ENCODE data around the gene LGALS3.

GRCh38 chr14:55130196-55130550, 1.1 kb downstream of the LGALS3 start:
- TF ChIP-seq POLR2A (IDR thresholded peaks at IDR 0.05; ENCODE audit: low read length) = no peak
- TF ChIP-seq GATA1 (IDR thresholded peaks at IDR 0.05; ENCODE audit: low read depth, low read length) = no peak
